Naive thymus-derived CD8-positive, alpha-beta T cell (primary cell): Measurements from ENCODE around the gene JAG2. TPM values are rescaled to one million over a fixed set of nuclear protein-coding genes. Genes with fewer than 3 reads are reported as not detected.

Experiments used
- ATAC-seq, 2 donors: fragments of 150-1000 bp; cut with Tn5 transposase in 1 of 2; sonication (Bioruptor Pico), chemical (Tn5 transposase) in 1 of 2; 1 replicate in 1 of 2; 2 replicates in 1 of 2; pipeline ENCODE4 v1.10.0; 2021; ENCODE audit warnings: mild to moderate bottlenecking in 2 of 2, moderate library complexity in 2 of 2
- POLR2A ChIA-PET: fragments of 350-600 bp; sonication (Branson Sonifier 250); formaldehyde crosslinking; loops from one replicate; lab custom pipeline; 2021; ENCODE audit warnings: antibody characterized with exemption; lab: Charles Lee
- DNase-seq, 10 donors: peaks; one replicate each; pipeline versions ENCODE4 v3.0.0 to v3.0.0-alpha.2; 2020 to 2022
- H3K27ac Mint-ChIP-seq, 10 donors: one replicate each; pipeline ENCODE4 v1.8.0; 2020 to 2022; ENCODE audit warnings: mild to moderate bottlenecking in 10 of 10, mixed read lengths in 10 of 10, moderate library complexity in 4 of 10, inconsistent platforms in 1 of 10
- H3K27me3 Mint-ChIP-seq, 5 donors: one replicate each; pipeline ENCODE4 v1.8.0; 2021 to 2022; ENCODE audit warnings: mixed read lengths in 5 of 5
- H3K36me3 Mint-ChIP-seq, 3 donors: one replicate each; pipeline ENCODE4 v1.8.0; 2020 to 2022; ENCODE audit warnings: mixed read lengths in 3 of 3, mild to moderate bottlenecking in 2 of 3, inconsistent platforms in 1 of 3
- H3K4me1 Mint-ChIP-seq, 4 donors: one replicate each; pipeline ENCODE4 v1.8.0; 2021 to 2022; ENCODE audit warnings: mixed read lengths in 4 of 4
- H3K4me3 Mint-ChIP-seq, 10 donors: one replicate each; pipeline ENCODE4 v1.8.0; 2020 to 2022; ENCODE audit warnings: mild to moderate bottlenecking in 10 of 10, mixed read lengths in 10 of 10, moderate library complexity in 6 of 10, inconsistent platforms in 1 of 10
- H3K9me3 Mint-ChIP-seq, 9 donors: one replicate each; pipeline ENCODE4 v1.8.0; 2020 to 2022; ENCODE audit warnings: mixed read lengths in 9 of 9, mild to moderate bottlenecking in 3 of 9, inconsistent platforms in 1 of 9, moderate library complexity in 1 of 9
- polyA plus RNA-seq, 3 donors: library from polyadenylated mRNA; unstranded; fragments of 300-500 nt; fragmentation: Illumina TruSeq; gene quantifications; one replicate each; pipeline ENCODE4 v1.2.3, GENCODE V29; 2021
- total RNA-seq, 8 experiments: library from RNA in 2 of 8; stranded (reverse) in 2 of 8; gene quantifications; one replicate each; pipeline ENCODE4 v1.2.3 and lab custom pipeline; 2021 to 2026

JAG2 gene
- total and polyA plus RNA-seq, 5 experiments from 2014 or later, result 0.10 to 0.47 (median 0.17) TPM

GRCh38 chr14:105157872-105158271 is 10.7 kb downstream of the JAG2 start:
- Mint-ChIP-seq H3K4me3 (no peak overlapping the region), H3K27me3 (peaks cover 0 to 3% (median 0%) of the 10 kb centered on the region in 5 donors), H3K27ac (no peak overlapping the region), H3K36me3 (peaks cover 0 to 2% (median 0%) of the 10 kb centered on the region in 3 donors), H3K9me3 (no peaks in the 10 kb centered on the region), H3K4me1 (peaks cover 0 to 2% (median under 1%) of the 10 kb centered on the region in 4 donors)
- ATAC-seq (no peak), DNase-seq (no peak)
- POLR2A ChIA-PET, result no interaction called here

DNA sequence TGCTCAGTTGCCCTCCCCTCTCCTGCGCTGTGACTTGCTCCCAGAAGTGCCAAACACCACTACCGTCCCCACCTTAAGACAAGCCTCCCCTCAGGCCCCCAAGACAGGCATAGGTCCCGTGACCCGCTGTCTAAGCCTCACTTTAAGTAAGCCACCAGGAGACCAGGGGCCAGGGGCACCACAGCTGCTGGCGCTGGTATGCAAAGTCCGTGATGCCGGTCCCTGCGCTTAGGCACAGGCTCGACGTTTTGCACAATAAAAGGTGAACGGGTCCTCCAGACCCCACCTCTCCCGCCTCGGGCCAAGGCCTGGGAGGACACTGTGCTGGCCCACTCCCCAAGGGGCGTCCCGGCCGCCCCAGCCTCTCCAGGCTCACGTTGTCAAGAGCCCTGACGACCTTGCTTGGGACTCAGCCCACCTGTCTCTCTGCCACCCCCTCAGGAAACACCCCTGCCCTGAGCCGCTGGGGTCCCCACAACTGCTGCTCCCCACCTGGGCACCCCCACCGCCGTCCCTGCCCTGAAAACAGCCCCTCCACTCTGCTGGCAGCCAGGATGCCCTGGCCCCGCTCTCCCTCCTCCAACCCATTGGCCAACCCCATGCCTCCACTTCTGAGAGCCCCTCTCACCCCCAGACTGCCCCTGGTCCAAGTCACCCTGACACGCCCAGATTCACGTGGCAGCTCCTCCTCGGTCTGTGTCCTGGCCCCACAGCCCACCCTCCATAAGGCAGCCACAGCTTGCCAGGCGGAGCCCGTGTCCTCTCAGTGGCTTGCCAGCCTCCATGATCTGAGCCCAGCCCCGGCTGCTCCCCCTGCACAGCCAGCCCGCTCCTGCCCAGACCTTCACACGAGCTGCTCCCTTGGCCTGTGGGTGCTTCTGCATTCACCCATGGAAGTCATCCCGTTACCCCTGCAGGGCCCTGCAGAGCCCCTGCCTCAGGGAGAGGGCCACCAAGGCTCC is 11.9 kb downstream of the JAG2 start:
- peaks cover 0 to 3% (median 0%) of the 10 kb centered on the region in 5 donors for H3K27me3 Mint-ChIP-seq
- DNase-seq, result no peak
- H3K36me3 Mint-ChIP-seq, result peaks cover 0 to 2% (median 0%) of the 10 kb centered on the region in 3 donors
- POLR2A ChIA-PET, result interaction anchor here (0.5 kb wide), 1 partner anchor 103 kb away, joined by 3 read pairs; no protein-coding TSS in a partner anchor
- no peaks in the 10 kb centered on the region for H3K9me3 Mint-ChIP-seq
- peaks cover 0 to 2% (median under 1%) of the 10 kb centered on the region in 4 donors for H3K4me1 Mint-ChIP-seq
- no peak overlapping the region for H3K4me3 Mint-ChIP-seq
- no peak for ATAC-seq
- H3K27ac Mint-ChIP-seq, result no peak overlapping the region

DNA sequence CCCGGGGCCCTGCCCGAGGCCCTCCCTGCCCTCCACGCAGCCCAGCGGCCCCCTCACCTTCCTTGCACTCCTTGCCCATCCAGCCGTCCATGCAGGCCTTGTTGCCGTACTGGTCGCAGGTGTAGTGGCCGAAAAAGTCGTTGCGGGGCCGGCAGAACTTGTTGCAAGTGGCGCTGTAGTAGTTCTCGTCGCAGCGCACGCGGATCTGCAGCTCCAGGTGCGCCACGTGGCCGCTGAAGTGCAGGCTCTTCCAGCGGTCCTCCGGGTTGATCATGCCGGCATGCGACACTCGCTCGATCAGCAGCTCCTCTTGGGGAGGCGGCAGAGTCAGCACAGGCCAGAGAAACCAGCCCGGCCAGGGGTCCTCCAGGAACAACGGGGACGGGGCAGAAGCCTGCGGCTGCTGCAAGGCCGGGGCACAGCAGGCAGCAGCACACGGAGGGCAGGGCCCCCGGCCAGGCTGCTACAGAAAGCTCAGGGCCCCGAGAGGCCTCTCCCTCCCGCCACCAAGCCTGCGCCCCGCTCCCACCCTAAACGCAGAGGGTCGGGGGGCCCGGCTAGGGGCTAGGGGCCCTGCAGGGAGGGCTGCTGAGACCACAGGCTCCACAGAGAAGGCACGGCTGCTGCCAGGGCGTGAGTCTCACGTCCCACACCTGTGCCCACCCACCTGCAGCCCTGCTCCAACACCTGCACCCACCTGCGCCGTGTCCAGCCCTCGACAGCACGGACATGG is 12.7 kb downstream of the JAG2 start:
- Mint-ChIP-seq H3K4me1 (peaks cover 0 to 2% (median under 1%) of the 10 kb centered on the region in 4 donors), H3K36me3 (peaks cover 0 to 2% (median 0%) of the 10 kb centered on the region in 3 donors), H3K27me3 (peaks cover 0 to 3% (median 0%) of the 10 kb centered on the region in 5 donors), H3K27ac (no peak overlapping the region), H3K4me3 (no peak overlapping the region), H3K9me3 (no peaks in the 10 kb centered on the region)
- no peak for DNase-seq
- no peak for ATAC-seq
- POLR2A ChIA-PET, result interaction anchor here (0.5 kb wide), 1 partner anchor 102 kb away, joined by 3 read pairs; no protein-coding TSS in a partner anchor

DNA sequence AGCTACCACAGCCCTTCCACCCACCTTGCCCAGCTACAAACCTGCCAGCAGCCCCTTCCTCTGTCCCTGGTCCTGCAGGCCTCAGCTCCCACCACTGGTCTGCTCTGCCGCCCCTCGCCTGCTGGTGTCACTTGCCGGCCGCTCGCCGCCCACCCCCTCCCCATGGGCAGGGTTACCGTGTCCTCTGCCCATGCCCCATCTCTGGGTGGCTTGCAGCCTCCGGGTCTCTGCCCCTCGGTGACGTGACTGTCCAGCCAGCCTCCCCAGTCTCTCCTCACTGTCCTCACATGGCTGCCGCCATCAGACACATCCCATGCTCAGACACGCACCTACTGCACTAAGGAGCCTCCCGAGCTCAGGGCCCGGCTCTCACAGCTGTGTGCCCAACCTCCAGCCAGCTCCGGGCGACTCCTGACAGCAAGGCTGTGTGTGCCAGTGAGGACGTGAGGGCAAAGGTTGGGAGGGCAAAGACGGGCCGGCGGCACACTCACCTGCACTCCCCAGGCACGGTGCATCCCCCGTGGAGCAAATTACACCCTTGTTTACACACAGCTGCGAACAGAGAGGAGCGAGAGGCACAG is 13.4 kb downstream of the JAG2 start:
- Mint-ChIP-seq H3K4me1 (peaks cover 0 to 2% (median under 1%) of the 10 kb centered on the region in 4 donors), H3K27me3 (peaks cover 0 to 3% (median 0%) of the 10 kb centered on the region in 5 donors), H3K4me3 (no peak overlapping the region), H3K27ac (no peak overlapping the region), H3K36me3 (peaks cover 0 to 2% (median 0%) of the 10 kb centered on the region in 3 donors), H3K9me3 (no peaks in the 10 kb centered on the region)
- POLR2A ChIA-PET, result no interaction called here
- no peak for ATAC-seq
- no peak for DNase-seq

DNA sequence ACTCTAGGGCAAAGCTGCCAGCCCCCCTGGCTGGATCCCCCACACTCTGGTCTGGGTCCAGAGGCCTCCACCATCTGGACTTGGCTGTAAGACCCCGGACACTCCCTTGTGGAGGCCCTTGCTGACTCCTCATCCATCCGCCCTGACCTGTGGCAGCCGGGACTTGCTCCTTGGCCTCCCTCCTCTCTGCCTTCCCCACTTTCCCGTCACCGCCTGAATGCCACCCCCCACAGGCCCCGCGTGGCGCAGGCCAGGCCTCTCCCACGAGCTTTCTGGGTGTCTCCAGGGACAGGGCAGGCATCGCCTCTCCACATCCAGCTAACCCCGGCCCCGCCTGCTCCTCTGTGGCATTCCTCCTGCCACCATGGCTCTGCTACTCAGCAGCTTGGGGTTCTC is 14.1 kb downstream of the JAG2 start:
- Mint-ChIP-seq H3K4me1 (peaks cover 0 to 2% (median under 1%) of the 10 kb centered on the region in 4 donors), H3K9me3 (no peaks in the 10 kb centered on the region), H3K36me3 (peaks cover 0 to 2% (median 0%) of the 10 kb centered on the region in 3 donors), H3K27me3 (peaks cover 0 to 3% (median 0%) of the 10 kb centered on the region in 5 donors), H3K4me3 (no peak overlapping the region), H3K27ac (no peak overlapping the region)
- ATAC-seq, result no peak
- DNase-seq, result no peak
- POLR2A ChIA-PET, result no interaction called here

- peaks cover 0 to 3% (median 0%) of the 10 kb centered on the region in 5 donors for H3K27me3 Mint-ChIP-seq
- POLR2A ChIA-PET, result no interaction called here
- H3K4me1 Mint-ChIP-seq, result peaks cover 0 to 2% (median under 1%) of the 10 kb centered on the region in 4 donors
- H3K4me3 Mint-ChIP-seq, result no peak overlapping the region
- H3K36me3 Mint-ChIP-seq, result peaks cover 0 to 2% (median 0%) of the 10 kb centered on the region in 3 donors
- H3K27ac Mint-ChIP-seq, result no peak overlapping the region
- DNase-seq (peak in 1 of 10 donors; percentile 5), ATAC-seq (no peak)
- H3K9me3 Mint-ChIP-seq, result no peaks in the 10 kb centered on the region
Observed at GRCh38 chr14:105153739-105154475, 14.7 kb downstream of the JAG2 start.

GRCh38 chr14:105153331-105153731 is 15.2 kb downstream of the JAG2 start:
- H3K27ac Mint-ChIP-seq, result no peak overlapping the region
- peaks cover 0 to 3% (median 0%) of the 10 kb centered on the region in 5 donors for H3K27me3 Mint-ChIP-seq
- no peaks in the 10 kb centered on the region for H3K9me3 Mint-ChIP-seq
- H3K4me1 Mint-ChIP-seq, result peaks cover 0 to 2% (median under 1%) of the 10 kb centered on the region in 4 donors
- ATAC-seq (no peak), DNase-seq (peak in 1 of 10 donors; percentile 7)
- POLR2A ChIA-PET, result no interaction called here
- H3K4me3 Mint-ChIP-seq, result no peak overlapping the region
- H3K36me3 Mint-ChIP-seq, result peaks cover 0 to 2% (median 0%) of the 10 kb centered on the region in 3 donors

DNA sequence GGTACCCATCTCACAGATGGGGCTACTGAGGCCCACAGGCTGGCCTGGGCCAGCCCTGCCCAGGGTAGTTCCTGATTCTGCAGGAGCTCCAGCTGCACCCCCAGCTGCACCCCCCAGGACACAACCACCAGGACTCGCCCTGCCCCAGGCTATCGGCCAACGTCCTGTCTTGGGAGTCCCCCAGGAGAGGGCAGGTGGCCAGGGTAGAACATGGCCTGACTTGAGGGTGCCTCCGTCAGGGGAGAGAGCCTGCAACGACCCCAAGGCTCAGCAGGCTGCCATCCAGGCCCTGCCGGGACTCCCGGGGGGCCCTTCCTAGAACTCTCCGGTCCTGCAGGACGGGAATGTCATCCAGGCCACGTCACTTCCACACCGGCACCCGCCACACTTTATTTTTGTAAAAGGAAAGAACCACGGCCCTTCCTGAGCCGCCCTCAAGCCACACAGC is 15.8 kb downstream of the JAG2 start:
- no peak overlapping the region for H3K4me3 Mint-ChIP-seq
- DNase-seq (no peak), ATAC-seq (no peak)
- no peaks in the 10 kb centered on the region for H3K9me3 Mint-ChIP-seq
- H3K27ac Mint-ChIP-seq, result no peak overlapping the region
- H3K4me1 Mint-ChIP-seq, result peaks cover 0 to 2% (median under 1%) of the 10 kb centered on the region in 4 donors
- peaks cover 0 to 3% (median 0%) of the 10 kb centered on the region in 5 donors for H3K27me3 Mint-ChIP-seq
- POLR2A ChIA-PET, result no interaction called here
- peaks cover 0 to 2% (median 0%) of the 10 kb centered on the region in 3 donors for H3K36me3 Mint-ChIP-seq

- peaks cover 0 to 2% (median under 1%) of the 10 kb centered on the region in 4 donors for H3K4me1 Mint-ChIP-seq
- no peak for ATAC-seq
- no peaks in the 10 kb centered on the region for H3K9me3 Mint-ChIP-seq
- POLR2A ChIA-PET, result no interaction called here
- H3K4me3 Mint-ChIP-seq, result no peak overlapping the region
- peak in 2 of 10 donors; percentile 4 to 57 for DNase-seq
- H3K27me3 Mint-ChIP-seq, result peaks cover 0 to under 1% (median 0%) of the 10 kb centered on the region in 5 donors
- H3K36me3 Mint-ChIP-seq, result peaks cover 0 to under 1% (median 0%) of the 10 kb centered on the region in 3 donors
- H3K27ac Mint-ChIP-seq, result no peak overlapping the region
Observed at GRCh38 chr14:105151838-105152793, 16.5 kb downstream of the JAG2 start.

DNA sequence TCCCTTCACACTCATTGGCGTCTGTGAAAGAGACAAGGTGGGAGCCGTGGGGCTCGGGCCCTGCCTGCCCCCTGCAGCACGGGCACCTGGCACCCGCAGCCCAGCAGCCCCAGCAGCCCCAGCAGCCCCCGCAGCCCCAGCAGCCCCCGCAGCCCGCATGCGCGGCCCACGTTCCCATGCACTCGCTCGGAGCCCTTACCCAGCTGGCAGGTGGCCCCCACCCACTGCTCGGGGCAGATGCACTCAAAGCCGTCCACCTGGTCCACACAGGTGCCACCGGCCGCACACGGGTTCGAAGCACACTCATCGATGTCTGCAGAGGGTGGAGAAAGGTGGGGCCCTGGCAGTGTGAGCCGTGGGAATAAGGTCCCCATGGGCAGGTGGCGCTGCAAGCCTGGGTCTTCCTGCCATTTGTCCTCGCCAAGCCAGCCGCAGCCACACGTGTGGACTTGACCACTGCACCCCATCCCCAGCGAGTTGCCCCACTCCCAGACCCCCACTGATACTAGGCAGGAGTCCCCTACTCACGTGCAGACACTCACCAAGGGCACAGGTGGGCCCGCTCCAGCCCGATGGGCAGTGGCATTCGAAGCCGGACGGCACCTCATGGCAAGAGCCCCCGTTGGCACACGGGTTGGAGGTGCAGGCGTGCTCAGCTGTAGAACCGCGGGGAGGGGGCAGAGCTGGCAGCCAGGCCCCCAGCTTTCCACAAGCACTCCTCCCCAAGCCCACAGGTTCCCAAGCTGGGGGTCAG is 17.3 kb downstream of the JAG2 start:
- Mint-ChIP-seq H3K4me1 (peaks cover 0 to 2% (median under 1%) of the 10 kb centered on the region in 4 donors), H3K36me3 (no peaks in the 10 kb centered on the region), H3K9me3 (no peaks in the 10 kb centered on the region), H3K27me3 (no peaks in the 10 kb centered on the region), H3K27ac (no peak overlapping the region), H3K4me3 (no peak overlapping the region)
- DNase-seq, result peak in 2 of 10 donors; percentile 1 to 57
- POLR2A ChIA-PET, result no interaction called here
- ATAC-seq, result no peak
